RWPE2 (cell line): ENCODE results near the gene SFXN4.

Source experiments
- ATAC-seq: fragments of 200-7000 bp; cut with Tn5 transposase; 3 replicates; pipeline ENCODE4 v1.9.1; 2021; ENCODE audit warnings: low read depth
- DNase-seq: peaks from one replicate; pipeline ENCODE4 v3.0.0-alpha.2; 2020; ENCODE audit warnings: low spot score
- H3K27ac ChIP-seq: fragments of 450-650 bp; 2 replicates; pipeline ENCODE4 v1.5.1; 2017; ENCODE audit warnings: mild to moderate bottlenecking; ENCODE audit not compliant: poor library complexity, severe bottlenecking
- H3K27me3 ChIP-seq: fragments of 250-450 bp; sonication (Bioruptor Pico); 2 replicates; pipeline ENCODE4 v1.5.1; 2021; ENCODE audit warnings: mild to moderate bottlenecking, moderate library complexity; ENCODE audit not compliant: insufficient read depth, poor library complexity, severe bottlenecking
- H3K36me3 ChIP-seq: fragments of 250-450 bp; sonication (Bioruptor Pico); 2 replicates; pipeline ENCODE4 v1.5.1; 2020; ENCODE audit warnings: low read depth, mild to moderate bottlenecking, moderate library complexity
- H3K4me1 ChIP-seq: fragments of 250-450 bp; sonication (Bioruptor Pico); 2 replicates; pipeline ENCODE4 v1.5.1; 2021; ENCODE audit warnings: mild to moderate bottlenecking, moderate library complexity; ENCODE audit not compliant: insufficient read depth, poor library complexity, severe bottlenecking
- H3K4me3 ChIP-seq: fragments of 250-450 bp; sonication (Bioruptor Pico); 2 replicates; pipeline ENCODE4 v1.5.1; 2021; ENCODE audit warnings: mild to moderate bottlenecking, moderate library complexity; ENCODE audit not compliant: severe bottlenecking
- H3K9me3 ChIP-seq: fragments of 250-450 bp; sonication (Bioruptor Pico); 2 replicates; pipeline ENCODE4 v1.5.1; 2021; ENCODE audit warnings: mild to moderate bottlenecking, moderate library complexity; ENCODE audit not compliant: severe bottlenecking
- CTCF ChIP-seq: fragments of 450-650 bp; IDR thresholded peaks from one replicate; pipeline ENCODE4 v1.5.1; 2017; ENCODE audit warnings: mild to moderate bottlenecking, moderate library complexity; ENCODE audit not compliant: poor library complexity, severe bottlenecking

The SFXN4 gene

DNA sequence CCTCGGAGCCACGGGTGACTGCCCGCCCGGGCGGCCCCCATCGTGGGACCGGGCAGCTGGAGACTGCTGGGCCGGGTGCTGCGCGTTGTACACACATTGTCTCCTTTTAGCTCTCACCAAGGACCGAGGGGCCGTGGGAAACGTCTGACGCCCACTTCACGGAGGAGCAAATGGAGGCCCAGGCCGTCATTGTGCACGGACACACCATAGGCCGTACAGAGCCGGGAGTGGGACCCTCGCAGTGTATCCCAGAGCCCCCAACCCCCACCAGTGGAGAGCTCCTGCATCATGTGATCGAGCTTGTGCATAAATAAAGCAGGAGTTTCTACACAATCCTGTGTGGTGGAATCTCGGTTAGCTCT, 60.9 kb downstream of the SFXN4 start:
- Histone ChIP-seq H3K36me3 (peaks cover 29% of the 10 kb centered on the region), H3K4me1 (peaks cover 17% of the 10 kb centered on the region), H3K27ac (peak overlapping the region; percentile 57), H3K27me3 (no peaks in the 10 kb centered on the region), H3K9me3 (no peaks in the 10 kb centered on the region), H3K4me3 (peak overlapping the region; percentile 90)
- TF ChIP-seq CTCF: no peak
- DNase-seq (no peak), ATAC-seq (peak; percentile 8; the same call in 2 of the 3 replicates)

DNA sequence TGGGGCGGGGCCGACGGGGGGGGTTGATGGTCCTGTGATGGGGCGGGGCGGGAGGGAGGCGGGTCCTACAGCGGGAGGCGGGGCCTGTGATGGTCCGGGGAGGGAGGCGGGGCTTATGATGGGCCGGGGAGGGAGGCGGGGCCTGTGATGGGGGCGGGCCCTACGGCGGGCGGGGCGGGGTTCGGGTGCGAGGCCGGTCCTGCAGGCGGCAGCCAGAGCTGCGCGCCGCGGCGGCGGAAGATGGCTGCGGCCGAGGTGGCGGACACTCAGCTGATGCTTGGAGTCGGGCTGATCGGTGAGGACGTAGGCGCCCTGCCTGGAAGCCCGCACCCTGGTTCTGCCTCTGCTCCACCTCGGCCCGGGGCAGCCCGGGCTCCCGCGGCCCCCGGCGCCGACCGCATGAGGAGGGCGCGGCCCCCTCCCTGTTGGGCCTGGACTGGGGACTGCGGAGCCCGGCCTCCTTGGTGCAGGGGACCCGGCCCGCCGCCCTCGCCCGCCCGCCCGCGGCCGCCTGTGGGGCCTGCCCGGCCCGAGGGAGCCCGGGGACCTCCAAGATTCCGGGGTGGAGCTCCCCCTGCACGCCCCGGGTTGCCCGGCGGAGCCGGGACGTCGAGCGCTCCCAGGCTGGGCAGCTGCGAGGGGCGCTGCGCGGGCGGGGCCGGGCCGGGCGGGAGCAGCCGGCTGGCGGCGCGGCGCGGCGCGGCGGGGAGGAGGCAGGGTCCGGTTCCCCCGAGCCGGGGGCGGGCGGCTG, 61.4 kb downstream of the SFXN4 start, which contains the start of gene DENND10:
Gene DENND10 (plus strand): TSS at position 211 of the 751 bp plus-strand sequence. CDS start 30 bp downstream, at position 241.
- TF ChIP-seq CTCF: peak; percentile 16
- peak within 1 kb of the TSS; percentile 90 for H3K4me3 ChIP-seq
- no peaks in the 10 kb centered on the region for H3K9me3 ChIP-seq
- DNase-seq (peak; percentile 77), ATAC-seq (peak; percentile 79)
- peak within 1 kb of the TSS; percentile 57 for H3K27ac ChIP-seq
- H3K36me3 ChIP-seq: peaks cover 26% of the 10 kb centered on the region
- H3K4me1 ChIP-seq: peaks cover 17% of the 10 kb centered on the region
- H3K27me3 ChIP-seq: no peaks in the 10 kb centered on the region

DNA sequence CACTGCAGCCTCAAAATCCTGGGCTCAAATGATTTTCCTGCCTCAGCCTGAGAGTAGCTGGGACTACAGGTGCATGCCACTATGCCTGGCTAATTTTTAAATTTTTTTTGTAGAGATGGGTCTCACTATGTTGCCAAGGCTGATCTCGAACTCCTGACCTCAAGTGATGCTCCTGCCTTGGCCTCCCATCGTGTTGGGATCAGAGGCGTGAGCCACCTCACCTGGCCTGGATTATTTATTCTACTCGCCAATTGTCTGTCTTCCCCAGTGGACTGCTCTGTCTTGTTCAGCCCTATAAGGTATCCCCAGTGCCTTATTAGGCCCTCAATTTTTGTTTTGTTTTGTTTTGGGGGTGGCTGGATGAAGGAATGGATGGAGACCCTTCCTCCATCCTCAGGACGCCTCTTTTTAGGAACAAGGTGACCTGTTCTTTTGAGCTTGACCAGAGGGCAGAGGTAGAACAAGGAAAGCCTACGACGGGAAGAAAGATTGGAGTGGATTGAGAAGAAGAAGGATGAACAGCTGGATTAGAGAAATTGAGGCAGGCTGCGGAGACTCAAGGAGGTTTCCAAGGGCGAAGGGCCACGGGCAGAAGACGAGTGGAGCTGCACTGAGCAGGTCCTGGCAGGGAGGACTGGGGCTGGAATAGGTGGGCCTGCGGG, 62.1 kb downstream of the SFXN4 start:
- Histone ChIP-seq H3K36me3 (peaks cover 21% of the 10 kb centered on the region), H3K27me3 (no peaks in the 10 kb centered on the region), H3K4me3 (no peak overlapping the region), H3K4me1 (peaks cover 17% of the 10 kb centered on the region), H3K27ac (no peak overlapping the region), H3K9me3 (no peaks in the 10 kb centered on the region)
- ATAC-seq (no peak), DNase-seq (no peak)
- no peak for TF ChIP-seq CTCF

DNA sequence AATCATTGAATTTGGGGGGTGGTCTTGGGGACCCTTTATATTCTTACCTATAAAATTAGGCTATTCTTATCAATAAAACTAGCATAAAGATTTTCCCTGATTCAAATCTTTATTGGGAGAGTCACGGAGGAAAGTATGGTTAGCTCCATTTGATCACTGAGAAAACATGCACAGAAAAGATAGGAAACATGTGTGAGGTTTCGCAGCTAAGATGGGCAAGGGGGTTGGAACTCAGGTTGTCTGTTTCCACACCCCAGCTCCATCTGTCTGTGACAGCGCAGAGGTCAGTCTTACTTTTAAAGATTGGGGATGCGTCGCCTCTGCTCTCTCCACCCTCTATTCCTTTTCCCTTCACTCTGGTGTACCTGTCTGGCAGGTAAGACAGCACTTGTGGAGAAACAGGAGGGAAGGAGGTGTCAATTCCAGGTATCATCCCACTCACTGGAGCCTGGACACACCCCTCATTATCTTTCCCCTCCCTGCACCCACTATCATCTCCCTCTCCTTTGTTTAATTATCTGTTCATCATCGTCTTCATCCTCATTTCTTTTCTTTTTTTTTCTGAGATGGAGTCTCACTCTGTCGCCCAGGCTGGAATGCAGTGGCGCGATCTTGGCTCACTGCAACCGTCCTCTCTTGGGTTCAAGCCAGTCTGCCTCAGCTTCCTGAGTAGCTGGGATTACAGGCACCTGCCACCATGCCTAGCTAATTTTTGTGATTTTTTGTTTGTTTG, 64.0 kb downstream of the SFXN4 start:
- Histone ChIP-seq H3K27me3 (no peaks in the 10 kb centered on the region), H3K4me3 (no peak overlapping the region), H3K9me3 (no peaks in the 10 kb centered on the region), H3K27ac (peak overlapping the region; percentile 69), H3K36me3 (peaks cover 8% of the 10 kb centered on the region), H3K4me1 (peaks cover 17% of the 10 kb centered on the region)
- no peak for TF ChIP-seq CTCF
- ATAC-seq (no peak), DNase-seq (no peak)
